H1 (cell line): Measurements from ENCODE around the gene NCK2. TPM values are rescaled to one million over a fixed set of nuclear protein-coding genes. Genes with fewer than 3 reads are reported as not detected.

Experiments used
- CTCF ChIA-PET: fragments of 300-600 bp; sonication (Branson Sonifier 250); formaldehyde crosslinking; loops from one replicate; lab custom pipeline; 2021; ENCODE audit not compliant: partially characterized antibody; lab: Charles Lee
- POLR2A ChIA-PET: fragments of 300-600 bp; sonication (Branson Sonifier 250); formaldehyde crosslinking; loops from one replicate; lab custom pipeline; 2021; ENCODE audit warnings: inconsistent platforms; ENCODE audit not compliant: partially characterized antibody; lab: Charles Lee
- DNase-seq, 2 experiments: peaks; one replicate each; pipeline versions ENCODE4 v3.0.0 to v3.0.0-alpha.2; 2010 to 2022; ENCODE audit warnings: low spot score in 2 of 2, low read depth in 1 of 2, mixed read lengths in 1 of 2
- FAIRE-seq: peaks from 2 replicates; lab custom pipeline; 2011; peaks lifted over from hg19 to GRCh38; lab: Jason Lieb, UNC
- H2AFZ ChIP-seq: 2 replicates; pipeline ENCODE4 v1.8.1; 2012; ENCODE audit warnings: low read length, inconsistent platforms
- H2AK5ac ChIP-seq: 2 replicates; pipeline ENCODE4 v1.6.1; 2013; ENCODE audit warnings: low read depth, low read length
- H2BK120ac ChIP-seq: replicated peaks from 2 replicates; pipeline ENCODE3; 2013; ENCODE audit warnings: low read depth, low read length, inconsistent platforms
- H2BK12ac ChIP-seq: 2 replicates; pipeline ENCODE4 v1.6.1; 2013; ENCODE audit warnings: low read depth, low read length
- H2BK15ac ChIP-seq: 2 replicates; pipeline ENCODE4 v1.6.1; 2013; ENCODE audit warnings: low read length
- H2BK20ac ChIP-seq: 2 replicates; pipeline ENCODE4 v1.6.1; 2013; ENCODE audit warnings: low read length
- H2BK5ac ChIP-seq: 2 replicates; pipeline ENCODE4 v1.6.1; 2013; ENCODE audit warnings: low read depth, low read length
- H3K14ac ChIP-seq: 2 replicates; pipeline ENCODE4 v1.6.1; 2013; ENCODE audit warnings: inconsistent platforms; ENCODE audit not compliant: insufficient read length
- H3K18ac ChIP-seq: 2 replicates; pipeline ENCODE4 v1.6.1; 2013; ENCODE audit warnings: low read length; ENCODE audit errors: extremely low read depth
- H3K23ac ChIP-seq: 2 replicates; pipeline ENCODE4 v1.6.1; 2013; ENCODE audit warnings: inconsistent platforms; ENCODE audit not compliant: insufficient read length
- H3K23me2 ChIP-seq: 2 replicates; pipeline ENCODE4 v1.6.1; 2013; ENCODE audit warnings: low read depth, low read length
- H3K27ac ChIP-seq: 2 replicates; pipeline ENCODE4 v1.6.1; 2011; ENCODE audit warnings: low read depth, low read length, inconsistent platforms
- H3K27me3 ChIP-seq, 4 experiments: replicated peaks in 1 of 4; 1 replicate in 1 of 4; 2 replicates in 3 of 4; pipeline versions ENCODE4 v1.6.1 to v1.8.1; 2011 to 2013; ENCODE audit warnings: low read length in 3 of 4, mild to moderate bottlenecking in 3 of 4, inconsistent platforms in 2 of 4, mixed read lengths in 2 of 4, moderate library complexity in 1 of 4; ENCODE audit not compliant: control insufficient read depth in 3 of 4, insufficient read depth in 3 of 4; ENCODE audit errors: extremely low read depth in 1 of 4
- H3K36me3 ChIP-seq, 4 experiments: 2 replicates each; pipeline versions ENCODE4 v1.6.1 to v1.8.1; 2011 to 2013; ENCODE audit warnings: mild to moderate bottlenecking in 4 of 4, low read length in 3 of 4, moderate library complexity in 2 of 4, control low read depth in 1 of 4, inconsistent platforms in 1 of 4; ENCODE audit not compliant: insufficient read depth in 4 of 4, control insufficient read depth in 2 of 4
- H3K4ac ChIP-seq: replicated peaks from 2 replicates; pipeline ENCODE3; 2013; ENCODE audit warnings: low read length, low read depth, mixed read lengths, inconsistent platforms; ENCODE audit not compliant: insufficient read length
- H3K4me1 ChIP-seq, 4 experiments: replicated peaks in 1 of 4; 1 replicate in 1 of 4; 2 replicates in 3 of 4; pipeline versions ENCODE4 v1.6.1 to v1.8.1; 2011 to 2013; ENCODE audit warnings: low read length in 3 of 4, inconsistent platforms in 2 of 4, mixed read lengths in 1 of 4; ENCODE audit not compliant: insufficient read depth in 4 of 4, control insufficient read depth in 3 of 4
- H3K4me2 ChIP-seq, 2 experiments: 2 replicates each; pipeline versions ENCODE4 v1.6.1 to v1.8.1; 2011 to 2013; ENCODE audit warnings: low read depth in 2 of 2, low read length in 2 of 2, control low read depth in 1 of 2, inconsistent platforms in 1 of 2, mild to moderate bottlenecking in 1 of 2; ENCODE audit not compliant: insufficient read depth in 1 of 2
- H3K4me3 ChIP-seq, 4 experiments: fragments of 200-600, 300-600 bp in 1 of 4; sonication (generic), shearing (Covaris generic), sonication (Bioruptor Twin) in 1 of 4; 2 replicates each; pipeline versions ENCODE4 v1.5.1 to v1.8.1; 2011 to 2016; ENCODE audit warnings: low read length in 4 of 4, low read depth in 3 of 4, control low read depth in 2 of 4, inconsistent platforms in 2 of 4, mild to moderate bottlenecking in 2 of 4, mixed read lengths in 1 of 4, moderate library complexity in 1 of 4; ENCODE audit not compliant: insufficient read depth in 2 of 4; ENCODE audit errors: extremely low read depth in 1 of 4
- H3K56ac ChIP-seq: replicated peaks from 2 replicates; pipeline ENCODE3; 2013; ENCODE audit warnings: low read depth, mild to moderate bottlenecking, mixed read lengths, low read length, inconsistent platforms; ENCODE audit not compliant: insufficient read length
- H3K79me1 ChIP-seq: 2 replicates; pipeline ENCODE4 v1.6.1; 2013; ENCODE audit warnings: low read depth, low read length, control low read depth
- H3K79me2 ChIP-seq, 2 experiments: 2 replicates each; pipeline versions ENCODE4 v1.6.1 to v1.8.1; 2012 to 2013; ENCODE audit warnings: low read length in 2 of 2, mild to moderate bottlenecking in 2 of 2, inconsistent platforms in 1 of 2; ENCODE audit not compliant: insufficient read depth in 2 of 2, control insufficient read depth in 1 of 2
- H3K9ac ChIP-seq, 4 experiments: replicated peaks in 1 of 4; 1 replicate in 1 of 4; 2 replicates in 3 of 4; pipeline versions ENCODE4 v1.6.1 to v1.8.1; 2011 to 2013; ENCODE audit warnings: low read depth in 3 of 4, low read length in 3 of 4, control low read depth in 2 of 4, mild to moderate bottlenecking in 2 of 4, moderate library complexity in 2 of 4, inconsistent platforms in 1 of 4; ENCODE audit errors: extremely low read depth in 1 of 4
- H3K9me3 ChIP-seq, 2 experiments: 2 replicates each; pipeline versions ENCODE4 v1.6.1 to v1.8.1; 2012 to 2013; ENCODE audit warnings: mild to moderate bottlenecking in 2 of 2, moderate library complexity in 2 of 2, control low read depth in 1 of 2, inconsistent platforms in 1 of 2, low read depth in 1 of 2, low read length in 1 of 2, mixed read lengths in 1 of 2; ENCODE audit not compliant: insufficient read depth in 2 of 2
- H4K20me1 ChIP-seq, 2 experiments: replicated peaks in 1 of 2; 2 replicates each; pipeline versions ENCODE3 to v1.8.1; 2011 to 2013; ENCODE audit warnings: inconsistent platforms in 2 of 2, low read length in 2 of 2, mild to moderate bottlenecking in 1 of 2; ENCODE audit not compliant: insufficient read depth in 2 of 2, control insufficient read depth in 1 of 2
- H4K5ac ChIP-seq: 2 replicates; pipeline ENCODE4 v1.6.1; 2013; ENCODE audit warnings: low read length, low read depth, mixed read lengths, inconsistent platforms; ENCODE audit not compliant: insufficient read length
- H4K8ac ChIP-seq: 2 replicates; pipeline ENCODE4 v1.8.0; 2013; ENCODE audit warnings: mild to moderate bottlenecking, moderate library complexity, low read length, inconsistent platforms; ENCODE audit not compliant: insufficient read depth; ENCODE audit errors: extremely low read depth
- H4K91ac ChIP-seq: replicated peaks from 2 replicates; pipeline ENCODE3; 2013; ENCODE audit warnings: low read length, mixed read lengths, inconsistent platforms; ENCODE audit not compliant: insufficient read length
- E2F6 ChIP-seq: IDR thresholded peaks from 2 replicates; pipeline ENCODE4 v1.6.1; 2012; ENCODE audit warnings: inconsistent platforms
- WGBS, 2 experiments: shearing (Covaris generic) in 1 of 2; methylation state at CpG; one replicate each; pipeline versions ENCODE4 v1.1.6 to v1.1.7; 2013 to 2015; ENCODE audit warnings: low lambda C conversion rate in 2 of 2, mixed read lengths in 2 of 2, inconsistent platforms in 1 of 2, low coverage in 1 of 2, missing lambda C conversion rate in 1 of 2; ENCODE audit not compliant: insufficient replicate concordance in 2 of 2, insufficient coverage in 1 of 2, insufficient read length in 1 of 2; ENCODE audit errors: extremely low coverage in 1 of 2, missing lambda C conversion rate in 1 of 2; 5-methylcytosine and 5-hydroxymethylcytosine counted together
- polyA plus RNA-seq, 7 experiments: library from polyadenylated mRNA; depleted of rRNA in 3 of 7; stranded (reverse) in 5 of 7; unstranded in 2 of 7; fragments of >200 nt in 5 of 7; fragments of 200-250 nt in 2 of 7; gene quantifications; 1 replicate in 5 of 7; 2 replicates in 1 of 7; 4 replicates in 1 of 7; pipeline versions ENCODE4 v1.2.1 to v1.2.3, GENCODE V29; 2011 to 2013; ENCODE audit warnings: missing spikeins in 2 of 7, mixed read lengths in 2 of 7
- total RNA-seq: library from RNA; stranded (reverse); fragmentation: NEBNext Ultra II Directional; extraction: Animal tissue kit (Norgen Biotek cat#: 25700); gene quantifications from 2 replicates; pipeline ENCODE4 v1.2.1, GENCODE V29; 2021

NCK2 gene
- total and polyA plus RNA-seq, 2 of the 8 experiments (the other 6 are each of a cell fraction or from before 2014, with no cell fraction given), result 30.3 to 65.7 TPM

- POLR2A ChIA-PET, result no interaction called here
- H3K9me3 ChIP-seq, result no peaks in the 10 kb centered on the region
- WGBS, 2 experiments, result 84% methylated on average over 3 of the region's 3 CpGs; no CpG with 5 or more reads in 1 of the 2 experiments
- H3K79me1 ChIP-seq, result peaks cover 12% of the 10 kb centered on the region; the same call in 1 of the 2 replicates
- no peak overlapping the region for H4K5ac ChIP-seq
- H3K4me2 ChIP-seq, result no peak overlapping the region
- no peak overlapping the region for H2AFZ ChIP-seq
- no peak overlapping the region for H2BK120ac ChIP-seq
- no peak overlapping the region for H2AK5ac ChIP-seq
- no peaks in the 10 kb centered on the region for H3K36me3 ChIP-seq
- no peak overlapping the region for H3K4me3 ChIP-seq
- H4K91ac ChIP-seq, result no peak overlapping the region
- peaks cover 6 to 99% of the 10 kb centered on the region in 2 experiments for H3K79me2 ChIP-seq
- no peak overlapping the region for H3K23ac ChIP-seq
- DNase-seq (no peak), FAIRE-seq (no peak)
- CTCF ChIA-PET, result no interaction called here
- H3K9ac ChIP-seq, result no peak overlapping the region
- no peak overlapping the region for H3K27ac ChIP-seq
- H3K23me2 ChIP-seq, result no peaks in the 10 kb centered on the region
- no peak overlapping the region for H3K18ac ChIP-seq
- H4K8ac ChIP-seq, result no peak overlapping the region
- no peak overlapping the region for H2BK20ac ChIP-seq
- H3K27me3 ChIP-seq, result no peaks in the 10 kb centered on the region
- H2BK5ac ChIP-seq, result no peak overlapping the region
- no peak overlapping the region for H2BK15ac ChIP-seq
- no peak overlapping the region for H3K14ac ChIP-seq
- H4K20me1 ChIP-seq, result peaks cover 2 to 11% of the 10 kb centered on the region in 2 experiments
- peaks cover 4 to 16% (median 10%) of the 10 kb centered on the region in 4 experiments for H3K4me1 ChIP-seq
- H3K56ac ChIP-seq, result no peak overlapping the region
- TF ChIP-seq E2F6, result no peak
- TF ChIP-seq, all 59 proteins: peak for 0
- H3K4ac ChIP-seq, result no peak overlapping the region
- no peak overlapping the region for H2BK12ac ChIP-seq
These were observed 50.3 kb downstream of the NCK2 start for GRCh38 chr2:105794926-105795574.
